B cell (primary cell): ENCODE results near the gene TM9SF2.

Experiments
- EZH2 ChIP-seq: IDR thresholded peaks from 2 replicates; pipeline ENCODE4 v1.6.1; 2012; ENCODE audit warnings: borderline replicate concordance, low read depth, mild to moderate bottlenecking, moderate library complexity, low read length; ENCODE audit not compliant: insufficient read depth, poor library complexity, severe bottlenecking
- TF ChIP-seq, protein P1 (sequence below): fragments of 200-600 bp; IDR thresholded peaks from one replicate; pipeline ENCODE4 v1.8.0; 2022; ENCODE audit warnings: antibody characterized with exemption, mild to moderate bottlenecking

DNA sequence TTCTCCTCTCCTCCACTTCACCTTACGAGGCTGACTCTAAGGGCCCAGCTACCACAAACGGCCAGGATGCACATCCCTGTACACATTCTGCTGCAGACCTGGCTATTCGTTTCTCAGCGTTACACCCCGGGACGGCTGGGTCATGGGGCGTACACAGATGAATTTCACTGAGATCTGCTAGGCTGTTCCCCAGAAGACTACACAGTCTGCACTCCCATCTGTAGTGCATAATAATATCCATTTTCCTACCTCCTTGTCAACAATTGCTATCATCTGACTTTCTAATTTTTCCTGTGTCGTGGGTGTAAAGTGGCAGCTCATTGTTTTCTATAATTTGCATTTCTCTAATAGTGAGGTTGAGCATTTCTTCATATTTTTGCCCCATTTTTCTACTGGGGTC, 85.7 kb downstream of the TM9SF2 start:
- TF ChIP-seq, protein P1, sequence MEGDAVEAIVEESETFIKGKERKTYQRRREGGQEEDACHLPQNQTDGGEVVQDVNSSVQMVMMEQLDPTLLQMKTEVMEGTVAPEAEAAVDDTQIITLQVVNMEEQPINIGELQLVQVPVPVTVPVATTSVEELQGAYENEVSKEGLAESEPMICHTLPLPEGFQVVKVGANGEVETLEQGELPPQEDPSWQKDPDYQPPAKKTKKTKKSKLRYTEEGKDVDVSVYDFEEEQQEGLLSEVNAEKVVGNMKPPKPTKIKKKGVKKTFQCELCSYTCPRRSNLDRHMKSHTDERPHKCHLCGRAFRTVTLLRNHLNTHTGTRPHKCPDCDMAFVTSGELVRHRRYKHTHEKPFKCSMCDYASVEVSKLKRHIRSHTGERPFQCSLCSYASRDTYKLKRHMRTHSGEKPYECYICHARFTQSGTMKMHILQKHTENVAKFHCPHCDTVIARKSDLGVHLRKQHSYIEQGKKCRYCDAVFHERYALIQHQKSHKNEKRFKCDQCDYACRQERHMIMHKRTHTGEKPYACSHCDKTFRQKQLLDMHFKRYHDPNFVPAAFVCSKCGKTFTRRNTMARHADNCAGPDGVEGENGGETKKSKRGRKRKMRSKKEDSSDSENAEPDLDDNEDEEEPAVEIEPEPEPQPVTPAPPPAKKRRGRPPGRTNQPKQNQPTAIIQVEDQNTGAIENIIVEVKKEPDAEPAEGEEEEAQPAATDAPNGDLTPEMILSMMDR = no peak
- no peak for TF ChIP-seq EZH2
